Stimulated activated CD4-positive, alpha-beta T cell treated with anti-CD3 and anti-CD28 coated beads, Interleukin-2, amount 100 ng/mL, for 24 hours (primary cell): ENCODE measurements around the gene ANKFY1.
"Not testable (repeated sequence)": the region's sequence is repeated elsewhere in the genome, so short reads cannot be mapped to it uniquely, and the experiment has no call there.

Experiments
- DNase-seq, 2 donors: peaks; one replicate each; pipeline ENCODE4 v3.0.0-alpha.2; 2020

Gene ANKFY1

DNA sequence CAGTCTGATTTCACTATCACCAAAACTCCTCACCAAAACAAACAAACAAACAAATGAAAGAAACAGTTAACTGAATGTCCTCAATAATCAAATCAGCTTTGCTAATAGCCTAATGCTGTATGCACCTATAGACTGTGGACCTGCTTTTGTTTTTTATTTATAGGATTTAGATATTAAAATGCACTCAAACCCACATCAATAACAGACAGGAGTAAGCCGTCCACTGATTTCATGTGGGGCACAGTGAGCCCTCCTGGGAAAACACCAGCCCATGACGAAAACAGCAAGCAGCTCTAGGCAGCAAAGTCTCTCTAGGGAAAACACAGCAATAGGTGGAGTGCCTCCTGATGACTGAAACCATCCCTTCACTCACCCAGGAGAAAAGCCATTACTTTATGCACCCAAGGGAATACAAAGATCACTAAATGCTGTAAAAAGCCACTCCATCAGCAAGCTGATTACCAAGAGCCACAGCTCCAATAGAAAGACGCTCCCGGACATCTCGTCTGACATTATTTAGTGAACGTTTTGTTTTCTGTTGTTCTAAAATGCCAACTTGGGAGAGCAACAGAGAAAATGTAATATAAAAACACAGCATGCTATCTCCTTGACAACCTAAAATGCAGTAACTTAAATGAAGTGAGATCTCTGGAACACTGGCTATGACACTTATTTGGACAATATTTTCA lies 47.8 kb downstream of the ANKFY1 start:
- no peak for DNase-seq

DNA sequence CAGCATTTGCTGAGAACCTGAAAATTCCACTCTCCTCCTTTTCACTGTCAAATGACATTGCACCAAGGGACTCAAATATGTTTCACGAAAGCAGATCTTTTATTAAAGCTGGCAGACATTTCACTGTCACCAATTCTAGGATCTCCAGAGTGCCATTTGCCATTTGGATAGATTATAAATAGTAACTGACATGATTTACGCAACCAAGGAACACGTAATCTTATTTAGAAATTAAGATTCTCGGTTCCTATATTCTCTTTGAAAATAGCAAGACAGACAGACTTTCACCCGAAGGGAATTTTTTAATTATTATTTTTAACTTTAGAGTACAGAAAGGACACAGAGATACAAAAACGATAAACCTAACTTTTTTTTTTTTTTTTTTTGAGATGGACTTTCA lies 49.6 kb downstream of the ANKFY1 start:
- DNase-seq = no peak

DNA sequence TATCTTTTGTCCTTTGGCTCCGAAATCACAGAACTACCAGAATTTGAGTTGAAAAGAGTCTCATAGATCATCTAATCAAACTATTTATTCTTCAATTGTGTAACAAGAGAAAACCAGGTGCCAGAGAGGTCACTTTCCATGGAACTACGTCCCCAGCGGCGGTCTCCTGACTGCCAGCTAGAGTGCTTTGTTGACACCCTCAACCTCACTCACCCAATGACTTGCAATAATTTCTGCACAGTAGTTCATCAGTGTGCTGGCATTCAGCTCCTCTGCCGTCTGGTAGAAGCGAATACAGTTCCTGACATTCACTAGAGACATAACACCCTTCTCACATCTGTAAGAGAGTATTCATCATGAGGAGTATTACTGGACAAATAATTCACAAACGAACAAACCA lies 54.2 kb downstream of the ANKFY1 start:
- DNase-seq = no peak

DNA sequence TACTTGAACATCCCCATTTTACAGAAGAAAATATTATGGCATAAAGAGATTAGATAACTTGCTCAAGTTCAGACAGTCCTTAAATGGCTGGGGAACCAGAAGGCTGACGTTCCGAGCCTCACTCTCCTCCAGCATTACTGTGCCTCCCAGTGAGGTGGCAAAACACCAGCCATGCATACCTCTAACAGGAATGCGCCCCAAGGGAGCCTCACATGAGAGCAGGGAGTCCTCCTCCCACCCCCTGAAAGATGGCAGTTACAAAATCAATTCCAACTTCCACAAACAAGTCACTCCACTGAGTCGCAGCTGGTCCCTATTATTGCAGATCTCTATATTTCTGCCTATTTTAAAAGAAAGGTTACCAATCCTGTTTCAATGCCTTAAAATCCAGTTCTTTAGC lies 55.5 kb downstream of the ANKFY1 start:
- no peak for DNase-seq

DNA sequence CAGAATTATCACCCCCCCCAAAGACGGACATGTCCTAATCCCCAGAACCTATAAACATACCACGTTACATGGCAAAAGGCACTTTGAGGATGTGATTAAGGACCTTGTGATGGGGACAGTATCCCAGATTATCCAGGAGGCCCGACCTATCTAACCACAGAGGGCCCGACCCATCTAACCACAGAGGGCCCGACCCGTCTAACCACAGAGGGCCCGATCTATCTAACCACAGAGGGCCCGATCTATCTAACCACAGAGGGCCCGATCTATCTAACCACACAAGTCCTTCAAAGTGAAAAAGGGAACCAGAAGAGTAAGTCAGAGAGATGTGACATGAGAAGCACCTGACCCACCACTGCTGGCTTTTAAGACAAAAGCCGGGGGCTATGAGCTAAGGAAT lies 56.8 kb downstream of the ANKFY1 start:
- no peak for DNase-seq

DNA sequence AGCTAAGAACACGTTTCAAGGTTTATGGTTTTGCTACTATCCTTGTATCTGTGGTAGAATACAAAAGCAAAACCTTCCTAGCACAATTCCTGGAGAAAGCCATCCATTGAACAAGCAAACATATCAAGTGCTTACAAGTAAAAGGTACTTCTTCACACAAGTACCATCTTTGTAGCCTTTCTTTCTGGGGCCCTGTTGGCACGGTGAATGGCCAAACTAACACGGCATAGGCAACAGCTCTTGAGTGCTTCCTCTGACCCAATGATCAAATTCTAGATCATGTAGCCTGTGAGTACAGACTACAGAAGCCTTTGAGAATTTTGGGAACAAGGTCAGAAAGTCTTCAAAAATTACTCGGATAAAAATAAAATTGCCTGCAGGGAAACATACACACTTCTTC lies 57.9 kb downstream of the ANKFY1 start:
- DNase-seq = no peak

DNA sequence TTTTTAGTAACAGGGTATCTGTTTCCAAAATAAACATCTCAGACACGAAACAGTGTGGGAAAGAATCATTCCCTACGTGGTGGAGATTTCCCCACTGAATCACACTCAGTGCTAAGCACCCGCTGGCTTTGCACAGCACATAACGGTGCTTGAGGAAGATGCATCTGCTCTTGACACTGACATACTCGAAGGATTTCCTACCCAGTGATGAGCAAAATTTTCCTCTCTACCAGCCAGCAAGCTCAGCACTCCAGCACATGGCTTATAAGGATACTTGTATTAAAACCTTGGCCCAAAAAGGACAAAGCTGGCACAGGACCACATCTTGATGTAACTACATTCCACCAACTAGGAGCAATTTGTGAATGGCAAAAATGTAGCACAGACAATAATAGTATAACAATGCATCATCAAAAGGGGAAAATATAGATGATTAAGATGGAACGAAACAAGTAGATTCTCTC lies 59.0 kb downstream of the ANKFY1 start:
- no peak for DNase-seq

DNA sequence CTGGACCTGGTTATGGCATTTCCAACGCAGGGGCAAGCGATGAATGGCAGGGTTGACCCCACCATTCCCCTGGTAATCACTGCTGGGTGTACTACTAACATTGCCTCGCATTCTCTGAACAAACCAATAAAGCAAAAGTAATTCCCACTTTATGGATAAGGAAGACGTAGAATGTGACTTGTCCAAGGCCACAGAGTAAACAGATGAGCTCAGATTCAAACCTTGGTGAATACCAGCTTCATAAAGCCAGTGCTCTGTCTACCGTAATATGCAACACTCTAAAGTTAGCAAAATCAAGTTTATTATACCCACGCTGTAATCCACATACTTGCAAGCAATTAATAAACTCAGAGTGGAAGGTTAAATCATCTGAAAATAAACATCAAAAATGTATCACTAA lies 59.6 kb downstream of the ANKFY1 start:
- DNase-seq = no peak

DNA sequence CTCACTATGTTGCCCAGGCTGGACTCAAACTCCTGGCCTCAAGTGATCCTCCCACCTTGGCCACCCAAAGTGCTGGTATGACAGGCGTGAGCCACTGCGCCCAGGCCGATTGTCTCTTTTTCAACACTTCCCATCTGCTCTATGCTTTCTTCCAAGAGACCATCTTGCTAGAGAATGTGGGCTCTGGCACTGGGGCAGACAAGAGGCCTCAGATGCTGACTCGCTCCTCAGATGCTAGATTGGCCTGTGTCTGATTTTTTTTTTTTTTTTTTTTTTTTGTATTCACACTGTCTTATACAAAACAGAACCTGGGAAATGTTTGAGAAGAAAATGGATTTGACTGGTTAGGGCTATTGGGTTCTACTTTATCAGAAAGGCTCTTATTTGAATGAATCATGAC lies 62.6 kb downstream of the ANKFY1 start:
- DNase-seq = no peak

DNA sequence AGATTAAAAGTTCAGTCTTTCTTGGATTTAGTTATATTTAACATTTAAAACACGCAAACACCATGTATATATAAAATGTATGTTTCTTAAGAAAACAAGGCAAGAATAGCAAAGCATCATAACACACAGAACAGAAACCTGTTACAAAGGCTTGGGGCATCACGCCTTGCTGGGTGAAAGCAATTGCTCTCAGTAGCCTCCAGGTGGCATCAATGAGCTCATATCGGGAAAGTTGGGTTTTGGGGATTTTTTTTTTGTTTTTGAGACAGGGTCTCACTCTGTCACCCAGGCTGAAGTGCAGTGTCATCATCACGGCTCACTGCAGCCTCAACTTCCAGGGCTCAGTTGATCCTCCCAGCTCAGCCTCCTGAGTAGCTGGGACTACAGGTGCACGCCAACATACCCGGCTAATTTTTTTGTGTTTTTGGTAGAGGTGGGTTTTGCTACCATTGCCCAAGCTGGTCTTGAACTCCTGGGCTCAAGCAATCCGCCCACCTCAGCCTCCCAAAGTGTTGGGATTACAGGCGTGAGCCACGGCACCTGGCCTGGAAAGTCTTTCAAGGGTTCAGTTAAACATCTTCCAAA lies 63.9 kb downstream of the ANKFY1 start:
- peak; percentile 28 to 34 for DNase-seq

DNA sequence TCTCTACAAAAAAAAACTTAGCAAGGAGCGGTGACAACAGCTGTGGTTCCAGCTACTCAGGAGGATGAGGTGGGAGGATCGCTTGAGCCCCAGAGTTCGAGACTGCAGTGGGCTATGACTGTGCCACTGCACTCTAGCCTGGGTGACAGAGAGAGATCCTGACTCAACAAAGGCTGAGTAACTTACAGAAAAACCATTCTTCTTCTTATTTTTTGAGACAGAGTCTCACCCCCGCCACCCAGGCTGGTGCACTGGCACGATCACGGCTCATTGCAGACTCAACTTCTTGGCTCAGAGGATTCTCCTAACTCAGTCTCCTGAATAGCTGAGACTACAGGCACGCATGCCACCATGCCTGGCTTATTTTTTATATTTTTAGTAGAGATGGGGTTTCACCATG lies 64.8 kb downstream of the ANKFY1 start:
- DNase-seq = no peak

DNA sequence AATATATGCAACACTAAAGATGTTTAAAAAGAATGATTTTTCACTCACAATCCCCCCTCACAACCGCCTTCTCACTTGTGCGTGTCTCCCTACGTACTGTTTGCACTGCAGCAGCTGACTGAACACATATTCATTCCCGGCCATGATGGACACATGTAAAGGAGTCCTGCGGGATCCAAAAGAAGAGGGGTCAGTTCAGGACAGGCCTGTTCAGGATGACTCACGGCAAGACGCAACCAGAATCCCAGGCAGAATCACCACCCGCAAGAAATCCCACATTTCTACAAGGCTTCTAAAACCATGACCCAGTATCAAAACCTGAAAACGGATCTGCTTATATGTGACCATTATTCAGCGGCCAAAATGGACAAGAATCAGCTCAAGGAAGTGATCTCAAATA lies 68.5 kb downstream of the ANKFY1 start:
- DNase-seq = no peak

DNA sequence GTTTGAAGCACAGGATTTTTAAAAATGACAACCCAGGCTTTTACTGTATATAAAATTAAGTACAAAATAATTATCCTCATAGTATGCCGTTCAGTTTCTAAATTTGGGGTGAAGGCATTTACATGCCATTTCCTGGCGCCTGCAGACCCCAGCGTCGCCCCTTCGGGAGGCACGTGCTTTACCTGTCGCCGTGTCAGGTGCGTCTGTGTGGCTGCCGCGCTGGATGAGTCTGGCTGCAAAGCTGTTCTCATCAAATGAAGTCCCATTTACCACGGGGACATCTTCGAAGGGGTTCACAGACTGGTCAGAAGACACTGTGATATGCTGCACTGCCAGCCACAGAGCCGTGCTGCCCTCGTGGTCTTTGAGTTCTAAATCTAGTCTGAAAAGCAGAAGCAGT lies 69.0 kb downstream of the ANKFY1 start:
- DNase-seq = no peak

DNA sequence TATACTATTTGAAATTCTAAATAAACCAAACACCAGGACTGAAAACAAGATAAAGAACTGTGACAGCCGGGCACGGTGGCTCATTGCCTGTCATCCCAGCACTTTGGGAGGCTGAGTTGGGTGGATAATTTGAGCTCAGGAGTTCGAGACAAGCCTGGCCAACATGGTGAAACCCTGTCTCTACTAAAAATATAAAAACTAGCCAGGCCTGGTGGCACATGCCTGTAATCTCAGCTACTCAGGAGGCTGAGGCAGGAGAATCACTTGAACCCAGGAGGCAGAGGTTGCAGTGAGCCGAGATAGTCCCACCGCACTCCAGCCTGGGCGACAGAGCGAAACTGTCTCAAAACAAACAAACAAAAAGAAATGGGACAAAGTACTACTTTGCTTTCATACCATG lies 73.0 kb downstream of the ANKFY1 start:
- not testable (repeated sequence) for DNase-seq

DNA sequence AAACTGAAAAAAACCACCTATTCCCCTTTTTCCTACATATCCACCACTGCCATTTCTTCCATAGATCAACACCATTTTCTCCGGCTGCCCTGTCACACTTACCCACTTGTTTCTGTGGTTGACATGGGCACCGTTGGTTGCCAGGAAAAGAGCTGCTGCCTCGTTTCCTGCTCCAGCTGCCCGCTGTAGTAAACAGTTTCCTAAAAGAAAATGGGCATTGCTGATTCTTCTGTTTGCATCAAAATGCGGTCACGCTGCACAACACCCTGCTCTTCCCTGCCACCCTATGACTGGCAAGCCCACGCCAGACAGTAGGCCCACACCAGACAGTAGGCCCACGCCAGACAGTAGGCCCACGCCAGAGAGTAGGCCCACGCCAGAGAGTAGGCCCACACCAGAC lies 74.5 kb downstream of the ANKFY1 start:
- no peak for DNase-seq

DNA sequence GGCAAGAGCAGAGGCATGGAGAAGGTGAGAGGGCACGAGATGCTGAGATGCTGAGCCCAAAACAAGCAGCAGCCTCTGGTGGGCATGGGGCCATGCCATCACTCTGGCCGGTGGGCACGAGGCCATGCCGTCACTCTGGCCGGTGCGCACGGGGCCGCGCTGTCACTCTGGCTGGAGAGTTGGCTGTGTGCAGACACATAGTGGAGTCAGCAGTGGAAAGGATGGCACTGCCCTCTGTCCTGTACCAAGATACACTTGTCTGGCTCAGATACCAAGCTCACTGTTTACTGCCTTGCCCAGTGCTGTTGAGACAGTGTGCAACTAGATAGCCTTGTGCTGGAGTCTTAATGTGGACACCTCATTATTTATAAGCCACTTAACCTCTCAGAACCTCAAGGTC lies 75.7 kb downstream of the ANKFY1 start:
- no peak for DNase-seq

DNA sequence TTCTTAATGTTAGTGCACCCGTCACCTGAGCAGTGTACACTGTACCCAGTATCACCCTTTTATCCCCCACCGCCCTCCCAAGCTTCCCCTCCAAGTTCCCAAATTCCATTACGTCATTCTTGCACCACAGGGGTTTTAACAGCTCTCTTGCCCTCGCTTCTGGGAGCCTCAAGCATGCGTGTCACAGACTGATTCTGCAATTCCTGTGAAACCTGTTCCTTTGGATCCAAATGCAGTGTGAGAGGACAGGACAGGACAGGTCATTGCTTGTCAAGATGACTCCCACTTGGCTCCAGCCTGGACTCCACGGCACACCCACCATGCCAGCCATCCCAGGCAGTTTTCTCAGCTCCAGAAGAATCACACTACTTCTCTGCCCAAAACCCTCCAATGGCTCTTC lies 76.7 kb downstream of the ANKFY1 start:
- no peak for DNase-seq

DNA sequence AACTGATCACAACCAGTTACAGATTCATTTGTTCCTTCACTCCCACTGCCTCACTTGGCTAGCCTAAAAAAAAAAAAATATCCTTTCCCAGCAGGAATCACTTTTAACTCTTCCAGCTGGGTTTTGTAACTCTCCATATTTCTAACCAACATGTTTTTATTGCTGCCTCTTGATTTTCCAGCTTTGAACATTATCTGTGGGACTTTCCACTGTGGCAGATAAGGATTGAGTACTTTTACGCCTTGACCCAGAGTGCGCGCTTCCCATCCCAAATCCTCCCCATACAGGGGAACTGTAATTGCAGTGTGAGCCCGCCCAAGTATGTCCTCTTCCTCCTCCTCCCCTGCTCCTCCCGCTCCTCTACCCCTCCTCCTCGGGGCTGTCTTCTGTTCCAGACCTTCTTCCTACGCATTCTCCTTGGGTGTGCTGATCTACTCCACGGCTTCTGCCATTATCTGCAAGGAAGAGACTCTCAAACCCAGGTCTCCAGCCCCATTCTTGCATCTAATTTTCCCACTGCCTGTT lies 77.4 kb downstream of the ANKFY1 start:
- no peak for DNase-seq

DNA sequence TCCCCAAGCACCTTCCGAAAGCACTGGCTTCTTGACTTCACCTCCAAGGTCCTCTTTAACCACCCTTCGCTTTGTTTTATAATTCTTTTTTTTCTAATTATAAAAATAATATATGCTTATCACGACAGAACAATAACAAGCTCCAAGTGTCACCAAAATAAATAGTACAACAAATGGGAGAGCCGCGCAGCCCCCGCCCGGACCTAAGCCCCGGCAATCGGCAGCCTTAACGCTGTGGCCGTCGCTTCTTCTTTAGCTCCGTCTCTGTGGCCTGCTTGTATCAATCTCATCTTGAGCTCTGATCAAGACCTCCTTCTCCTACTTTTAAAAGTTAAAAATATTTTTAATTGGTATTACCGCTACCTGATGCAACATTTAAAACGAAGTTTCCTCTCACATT lies 78.1 kb downstream of the ANKFY1 start:
- DNase-seq = no peak

DNA sequence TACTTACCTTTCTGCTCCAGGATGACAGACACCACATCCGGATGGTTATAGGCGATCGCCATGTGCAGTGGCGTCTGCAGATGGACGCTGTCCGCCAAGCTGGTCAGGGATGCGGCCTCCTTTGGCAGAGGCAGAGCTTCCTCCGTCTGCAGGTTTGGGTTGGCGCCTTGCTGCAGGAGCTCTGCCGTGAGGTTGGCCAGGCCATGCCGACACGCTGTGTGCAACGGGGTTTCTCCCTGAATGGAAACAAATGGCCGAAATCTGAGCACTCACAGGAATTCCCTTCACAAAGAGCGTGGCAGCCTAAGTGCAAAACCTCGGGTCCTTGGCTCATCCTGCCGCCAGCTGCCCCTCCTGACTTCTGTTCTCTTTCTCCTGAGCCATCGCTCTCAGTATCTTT lies 79.0 kb downstream of the ANKFY1 start:
- DNase-seq = no peak

DNA sequence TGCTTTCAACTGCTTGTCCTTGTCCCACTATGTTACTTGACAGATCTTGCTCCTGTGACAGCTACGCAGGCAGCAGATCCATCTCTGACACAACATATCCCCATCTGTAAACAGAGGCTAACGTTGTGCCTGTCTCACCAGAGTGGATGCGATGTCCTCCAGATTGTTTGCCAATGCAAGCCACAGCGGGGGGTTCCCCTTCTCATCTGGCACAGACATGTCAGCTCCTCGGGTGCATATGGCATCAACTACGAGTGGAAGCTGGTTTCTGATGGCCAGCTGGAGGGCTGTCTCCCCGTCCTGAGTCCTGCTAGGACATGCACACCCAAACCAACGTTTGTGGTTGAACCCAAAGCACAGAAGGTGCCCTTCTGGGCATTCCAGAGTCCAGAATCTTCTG lies 81.7 kb downstream of the ANKFY1 start:
- DNase-seq = no peak

DNA sequence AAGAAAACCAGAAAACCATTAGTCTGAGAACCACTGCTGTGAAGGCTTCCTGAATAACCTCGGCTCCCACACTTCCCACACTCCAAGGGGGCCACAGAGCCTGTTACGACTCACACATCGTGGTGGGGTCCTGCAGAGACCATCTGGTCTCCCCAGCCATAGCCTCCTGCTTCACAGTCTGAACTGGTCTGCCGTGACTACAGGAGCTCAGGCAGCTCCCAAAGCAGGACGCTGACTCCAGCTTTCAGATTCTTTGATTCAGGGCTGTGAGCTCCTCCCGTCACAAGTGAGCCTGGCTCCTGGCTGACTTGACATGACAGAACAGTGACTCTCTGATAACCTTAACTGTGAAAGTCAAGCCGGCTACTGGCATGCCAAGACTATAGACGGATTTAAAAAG lies 83.0 kb downstream of the ANKFY1 start:
- DNase-seq = no peak

DNA sequence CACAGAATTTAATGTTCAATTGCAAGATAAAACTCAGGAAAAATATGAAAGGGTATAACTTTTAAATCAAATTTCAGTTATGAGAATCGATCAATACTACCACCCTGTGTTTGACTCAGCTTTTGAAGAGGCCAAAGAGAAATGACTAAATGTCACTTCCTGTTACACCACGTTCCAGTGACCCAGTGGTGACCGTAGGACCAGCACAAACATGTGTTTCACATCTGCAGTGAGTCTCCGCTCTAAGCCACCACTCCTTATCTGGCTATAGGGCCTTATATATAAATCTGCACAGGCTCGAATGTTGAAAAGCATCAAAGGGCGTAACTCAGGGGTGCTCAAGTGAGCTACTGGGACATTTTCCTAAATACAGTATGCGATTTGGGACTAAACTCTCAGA lies 84.7 kb downstream of the ANKFY1 start:
- DNase-seq = no peak

DNA sequence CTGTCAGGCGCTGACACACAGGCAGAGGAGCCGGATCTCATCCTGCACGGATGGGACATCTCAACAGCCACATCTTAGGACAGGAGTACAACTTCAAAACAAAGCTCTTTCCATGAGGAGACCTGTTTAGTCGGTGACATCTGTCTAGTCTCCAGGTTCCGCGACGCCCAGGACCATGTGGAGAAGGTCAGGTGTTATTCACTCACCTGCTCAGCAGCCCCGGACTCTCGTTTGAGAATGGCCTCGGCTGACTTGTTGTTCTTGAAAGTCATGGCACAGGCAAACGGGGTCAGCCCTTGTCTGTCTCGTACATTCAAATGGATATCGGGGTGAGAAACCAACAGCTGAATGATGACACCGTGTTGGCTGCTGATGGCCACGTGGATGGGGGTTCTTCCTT lies 85.1 kb downstream of the ANKFY1 start:
- DNase-seq = no peak

DNA sequence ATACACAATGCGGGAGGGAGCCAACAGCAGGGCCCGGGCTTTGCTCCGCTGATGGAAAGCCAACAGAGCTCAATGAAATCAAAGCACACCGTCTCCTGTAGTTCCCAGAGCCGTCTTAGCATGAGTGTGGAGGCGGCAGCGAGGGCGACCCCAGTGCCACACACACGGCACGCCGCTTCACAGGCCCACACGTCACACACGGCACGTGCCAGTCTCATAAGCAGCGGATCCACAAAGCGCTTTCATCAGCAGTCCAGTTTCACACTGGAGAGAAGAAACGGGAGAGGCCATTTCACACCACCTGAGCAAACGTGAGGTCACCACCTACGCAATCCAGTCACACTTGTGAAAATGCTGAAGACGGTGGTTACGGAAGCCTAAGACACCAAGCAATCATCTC lies 86.0 kb downstream of the ANKFY1 start:
- DNase-seq = peak in 1 of 2 donors; percentile 21
